ENCODE data around the gene CA10. TPM values are rescaled to one million over a fixed set of nuclear protein-coding genes. Genes with fewer than 3 reads are reported as not detected.

Gene CA10
- total and polyA plus RNA-seq, 9 of the 15 experiments (the other 6 are each of a cell fraction or from before 2014, with no cell fraction given), result not detected

DNA sequence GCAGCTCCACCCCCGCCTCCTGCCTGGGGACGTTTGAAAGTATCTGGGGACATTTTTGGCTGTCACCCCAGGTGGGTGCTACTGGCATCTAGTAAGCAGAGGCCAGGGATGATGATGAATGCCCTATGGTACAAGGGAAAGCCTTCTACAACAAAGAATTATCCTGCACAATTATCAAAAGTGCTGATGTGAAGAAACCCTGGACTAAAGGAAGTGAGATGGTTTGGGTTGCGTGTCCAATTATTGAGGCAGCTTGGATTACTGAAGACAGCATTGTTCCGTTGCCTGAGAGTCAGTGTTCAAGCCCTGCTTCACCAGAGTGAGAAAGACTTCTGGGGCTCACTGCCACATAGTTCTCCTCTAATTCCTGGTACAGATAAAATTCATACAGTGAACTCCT, 343.4 kb downstream of the CA10 start (continued):
- no peak for TF ChIP-seq U2AF1 (optimal IDR thresholded peaks at IDR 0.05; ENCODE audit: low read depth, low read length)
- TF ChIP-seq, protein P1, sequence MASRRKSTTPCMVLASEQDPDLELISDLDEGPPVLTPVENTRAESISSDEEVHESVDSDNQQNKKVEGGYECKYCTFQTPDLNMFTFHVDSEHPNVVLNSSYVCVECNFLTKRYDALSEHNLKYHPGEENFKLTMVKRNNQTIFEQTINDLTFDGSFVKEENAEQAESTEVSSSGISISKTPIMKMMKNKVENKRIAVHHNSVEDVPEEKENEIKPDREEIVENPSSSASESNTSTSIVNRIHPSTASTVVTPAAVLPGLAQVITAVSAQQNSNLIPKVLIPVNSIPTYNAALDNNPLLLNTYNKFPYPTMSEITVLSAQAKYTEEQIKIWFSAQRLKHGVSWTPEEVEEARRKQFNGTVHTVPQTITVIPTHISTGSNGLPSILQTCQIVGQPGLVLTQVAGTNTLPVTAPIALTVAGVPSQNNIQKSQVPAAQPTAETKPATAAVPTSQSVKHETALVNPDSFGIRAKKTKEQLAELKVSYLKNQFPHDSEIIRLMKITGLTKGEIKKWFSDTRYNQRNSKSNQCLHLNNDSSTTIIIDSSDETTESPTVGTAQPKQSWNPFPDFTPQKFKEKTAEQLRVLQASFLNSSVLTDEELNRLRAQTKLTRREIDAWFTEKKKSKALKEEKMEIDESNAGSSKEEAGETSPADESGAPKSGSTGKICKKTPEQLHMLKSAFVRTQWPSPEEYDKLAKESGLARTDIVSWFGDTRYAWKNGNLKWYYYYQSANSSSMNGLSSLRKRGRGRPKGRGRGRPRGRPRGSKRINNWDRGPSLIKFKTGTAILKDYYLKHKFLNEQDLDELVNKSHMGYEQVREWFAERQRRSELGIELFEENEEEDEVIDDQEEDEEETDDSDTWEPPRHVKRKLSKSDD (conservative IDR thresholded peaks at IDR 0.05; ENCODE audit: low read length), result no peak
- no peak for TF ChIP-seq POLR3G (IDR thresholded peaks at IDR 0.05; ENCODE audit: extremely low read depth, insufficient read length, insufficient replicate concordance)
- TF ChIP-seq, protein P2, sequence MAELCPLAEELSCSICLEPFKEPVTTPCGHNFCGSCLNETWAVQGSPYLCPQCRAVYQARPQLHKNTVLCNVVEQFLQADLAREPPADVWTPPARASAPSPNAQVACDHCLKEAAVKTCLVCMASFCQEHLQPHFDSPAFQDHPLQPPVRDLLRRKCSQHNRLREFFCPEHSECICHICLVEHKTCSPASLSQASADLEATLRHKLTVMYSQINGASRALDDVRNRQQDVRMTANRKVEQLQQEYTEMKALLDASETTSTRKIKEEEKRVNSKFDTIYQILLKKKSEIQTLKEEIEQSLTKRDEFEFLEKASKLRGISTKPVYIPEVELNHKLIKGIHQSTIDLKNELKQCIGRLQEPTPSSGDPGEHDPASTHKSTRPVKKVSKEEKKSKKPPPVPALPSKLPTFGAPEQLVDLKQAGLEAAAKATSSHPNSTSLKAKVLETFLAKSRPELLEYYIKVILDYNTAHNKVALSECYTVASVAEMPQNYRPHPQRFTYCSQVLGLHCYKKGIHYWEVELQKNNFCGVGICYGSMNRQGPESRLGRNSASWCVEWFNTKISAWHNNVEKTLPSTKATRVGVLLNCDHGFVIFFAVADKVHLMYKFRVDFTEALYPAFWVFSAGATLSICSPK (IDR thresholded peaks at IDR 0.05; ENCODE audit: borderline replicate concordance), result no peak

DNA sequence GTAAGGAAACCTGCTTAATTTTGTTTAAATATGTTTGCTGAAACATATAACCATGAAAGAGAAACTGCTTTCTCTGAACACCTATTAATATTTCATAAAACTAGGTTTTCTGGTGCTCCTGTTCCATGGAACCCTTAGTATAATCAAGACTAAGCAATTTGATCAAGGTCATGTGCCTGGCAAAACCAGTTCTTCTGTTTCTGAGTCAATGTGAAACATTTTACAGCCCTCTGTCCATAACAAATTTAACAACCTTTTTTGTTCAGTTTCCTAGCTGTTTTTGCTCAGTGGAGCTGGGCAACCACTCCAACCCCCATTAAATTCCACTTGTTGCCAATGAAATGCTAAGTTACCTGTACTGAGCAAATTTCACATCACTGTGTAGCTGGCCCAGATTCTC, 344.0 kb downstream of the CA10 start:
- H3K9me1 ChIP-seq (ENCODE audit: control insufficient read depth, insufficient read depth, low read length), result no peaks in the 10 kb centered on the region
- ChIA-PET CTCF (ENCODE audit: low intra/inter-chr PET ratio) (no interaction called here), POLR2A (no interaction called here)
- H3K4me2 ChIP-seq (ENCODE audit: insufficient read depth, low read length), result no peak overlapping the region
- no TSS peak for BruUV-seq (replicated peaks)
- in situ Hi-C loops (cut with MboI), result no loop called here
- H3K9ac ChIP-seq (ENCODE audit: insufficient read depth in 1 of 2, low read depth in 2 of 2, low read length in 2 of 2), result no peak overlapping the region
- ATAC-seq, result no peak
- no peak overlapping the region for H3K4me3 ChIP-seq
- intact Hi-C loops (cut with micrococcal nuclease), result no loop called here
- no peaks in the 10 kb centered on the region for H3K4me1 ChIP-seq (replicated peaks in 1 of 2; ENCODE audit: control insufficient read depth in 2 of 2, insufficient read depth in 2 of 2, low read length in 2 of 2)
- no peaks in the 10 kb centered on the region for H3K36me3 ChIP-seq (ENCODE audit: control insufficient read depth, insufficient read depth, low read length)
- no peaks in the 10 kb centered on the region for H3K27me3 ChIP-seq (ENCODE audit: control insufficient read depth in 2 of 2, insufficient read depth in 2 of 2, low read length in 2 of 2)
- no peak for FAIRE-seq
- no peak overlapping the region for H3K27ac ChIP-seq (ENCODE audit: extremely low read depth, low read depth, low read length)
- H3K9me3 ChIP-seq (replicated peaks; ENCODE audit: control insufficient read depth, insufficient read depth, low read depth, low read length), result no peaks in the 10 kb centered on the region
- no peak for DNase-seq (ENCODE audit: extremely low read depth in 1 of 4, low spot score in 3 of 4)
- no peak overlapping the region for H2AFZ ChIP-seq (ENCODE audit: low read depth, low read length)
- H4K20me1 ChIP-seq (replicated peaks; ENCODE audit: control insufficient read depth, insufficient read depth, low read length), result no peaks in the 10 kb centered on the region
- no peaks in the 10 kb centered on the region for H3K79me2 ChIP-seq (ENCODE audit: control insufficient read depth, insufficient read depth, low read length)
- TF ChIP-seq, protein P3, sequence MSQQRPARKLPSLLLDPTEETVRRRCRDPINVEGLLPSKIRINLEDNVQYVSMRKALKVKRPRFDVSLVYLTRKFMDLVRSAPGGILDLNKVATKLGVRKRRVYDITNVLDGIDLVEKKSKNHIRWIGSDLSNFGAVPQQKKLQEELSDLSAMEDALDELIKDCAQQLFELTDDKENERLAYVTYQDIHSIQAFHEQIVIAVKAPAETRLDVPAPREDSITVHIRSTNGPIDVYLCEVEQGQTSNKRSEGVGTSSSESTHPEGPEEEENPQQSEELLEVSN (IDR thresholded peaks at IDR 0.05; ENCODE audit: borderline replicate concordance in 1 of 2, extremely low read depth in 1 of 2, insufficient read depth in 1 of 2, insufficient read length in 1 of 2, low read depth in 1 of 2, low read length in 1 of 2, poor library complexity in 1 of 2, severe bottlenecking in 1 of 2), result no peak
- no peak for TF ChIP-seq MTA1 (IDR thresholded peaks at IDR 0.05; ENCODE audit: borderline replicate concordance)
- TF ChIP-seq, protein P4, sequence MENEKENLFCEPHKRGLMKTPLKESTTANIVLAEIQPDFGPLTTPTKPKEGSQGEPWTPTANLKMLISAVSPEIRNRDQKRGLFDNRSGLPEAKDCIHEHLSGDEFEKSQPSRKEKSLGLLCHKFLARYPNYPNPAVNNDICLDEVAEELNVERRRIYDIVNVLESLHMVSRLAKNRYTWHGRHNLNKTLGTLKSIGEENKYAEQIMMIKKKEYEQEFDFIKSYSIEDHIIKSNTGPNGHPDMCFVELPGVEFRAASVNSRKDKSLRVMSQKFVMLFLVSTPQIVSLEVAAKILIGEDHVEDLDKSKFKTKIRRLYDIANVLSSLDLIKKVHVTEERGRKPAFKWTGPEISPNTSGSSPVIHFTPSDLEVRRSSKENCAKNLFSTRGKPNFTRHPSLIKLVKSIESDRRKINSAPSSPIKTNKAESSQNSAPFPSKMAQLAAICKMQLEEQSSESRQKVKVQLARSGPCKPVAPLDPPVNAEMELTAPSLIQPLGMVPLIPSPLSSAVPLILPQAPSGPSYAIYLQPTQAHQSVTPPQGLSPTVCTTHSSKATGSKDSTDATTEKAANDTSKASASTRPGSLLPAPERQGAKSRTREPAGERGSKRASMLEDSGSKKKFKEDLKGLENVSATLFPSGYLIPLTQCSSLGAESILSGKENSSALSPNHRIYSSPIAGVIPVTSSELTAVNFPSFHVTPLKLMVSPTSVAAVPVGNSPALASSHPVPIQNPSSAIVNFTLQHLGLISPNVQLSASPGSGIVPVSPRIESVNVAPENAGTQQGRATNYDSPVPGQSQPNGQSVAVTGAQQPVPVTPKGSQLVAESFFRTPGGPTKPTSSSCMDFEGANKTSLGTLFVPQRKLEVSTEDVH (IDR thresholded peaks at IDR 0.05; ENCODE audit: low read depth, partially characterized antibody), result no peak
- TF ChIP-seq, protein P5, sequence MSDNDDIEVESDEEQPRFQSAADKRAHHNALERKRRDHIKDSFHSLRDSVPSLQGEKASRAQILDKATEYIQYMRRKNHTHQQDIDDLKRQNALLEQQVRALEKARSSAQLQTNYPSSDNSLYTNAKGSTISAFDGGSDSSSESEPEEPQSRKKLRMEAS (CRISPR knock-in tag; IDR thresholded peaks at IDR 0.05), result no peak
- TF ChIP-seq POU5F1 (IDR thresholded peaks at IDR 0.05; ENCODE audit: borderline replicate concordance, low read depth, low read length, partially characterized antibody), result no peak

Measured in K562 (cell line).